Activated CD4-positive, alpha-beta T cell treated with anti-CD3 and anti-CD28 coated beads for 48 hours (primary cell): ENCODE measurements around the gene FAM111B.
A peak's percentile ranks its signal among the peaks of the same experiment; 100 is the strongest.

Source experiments
- DNase-seq: peaks from one replicate; pipeline ENCODE4 v3.0.0-alpha.2; 2020

Gene FAM111B

GRCh38 chr11:59158206-59159068 is 51.4 kb downstream of the FAM111B start:
- peak; percentile 64 for DNase-seq

- DNase-seq = no peak
Measured at GRCh38 chr11:59164028-59164427, 57.0 kb downstream of the FAM111B start.

- peak; percentile 94 for DNase-seq
Measured at GRCh38 chr11:59171508-59172322, 64.7 kb downstream of the FAM111B start, which contains the start of gene DTX4. Gene DTX4 (plus strand): TSS chr11:59172132. CDS start chr11:59172596, 464 bp downstream.

DNA sequence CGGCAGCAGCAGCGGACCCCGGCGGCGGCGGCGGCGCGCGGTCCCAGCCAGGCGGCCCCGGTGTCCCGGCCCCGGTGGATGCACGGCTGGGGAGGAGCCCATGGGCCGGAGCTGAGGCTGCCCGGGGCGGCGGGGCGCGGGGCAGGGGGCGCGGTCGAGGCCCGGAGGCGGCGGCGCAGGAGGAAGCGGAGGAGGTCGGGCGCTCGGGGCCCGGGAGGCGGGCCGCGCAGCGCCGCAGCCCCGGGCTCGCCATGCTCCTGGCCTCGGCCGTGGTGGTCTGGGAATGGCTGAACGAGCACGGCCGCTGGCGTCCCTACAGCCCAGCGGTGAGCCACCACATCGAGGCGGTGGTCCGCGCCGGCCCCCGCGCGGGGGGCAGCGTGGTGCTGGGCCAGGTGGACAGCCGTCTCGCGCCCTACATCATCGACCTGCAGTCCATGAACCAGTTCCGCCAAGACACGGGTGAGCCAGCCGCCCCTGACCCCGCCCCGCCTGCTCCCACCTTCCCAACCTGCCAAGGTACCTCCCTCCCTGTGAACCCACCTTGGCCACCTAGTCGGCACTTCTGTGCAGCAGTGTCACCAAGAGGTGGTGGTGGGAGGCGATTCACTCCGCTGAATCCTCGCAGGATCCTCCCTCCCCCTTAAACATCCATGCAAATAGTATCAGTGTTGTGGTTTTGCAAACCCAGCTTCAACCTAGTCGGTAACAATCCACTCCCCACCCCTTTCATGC is 65.5 kb downstream of the FAM111B start:
- peak; percentile 17 for DNase-seq

GRCh38 chr11:59173080-59173963 is 66.3 kb downstream of the FAM111B start:
- DNase-seq = peak; percentile 12

DNA sequence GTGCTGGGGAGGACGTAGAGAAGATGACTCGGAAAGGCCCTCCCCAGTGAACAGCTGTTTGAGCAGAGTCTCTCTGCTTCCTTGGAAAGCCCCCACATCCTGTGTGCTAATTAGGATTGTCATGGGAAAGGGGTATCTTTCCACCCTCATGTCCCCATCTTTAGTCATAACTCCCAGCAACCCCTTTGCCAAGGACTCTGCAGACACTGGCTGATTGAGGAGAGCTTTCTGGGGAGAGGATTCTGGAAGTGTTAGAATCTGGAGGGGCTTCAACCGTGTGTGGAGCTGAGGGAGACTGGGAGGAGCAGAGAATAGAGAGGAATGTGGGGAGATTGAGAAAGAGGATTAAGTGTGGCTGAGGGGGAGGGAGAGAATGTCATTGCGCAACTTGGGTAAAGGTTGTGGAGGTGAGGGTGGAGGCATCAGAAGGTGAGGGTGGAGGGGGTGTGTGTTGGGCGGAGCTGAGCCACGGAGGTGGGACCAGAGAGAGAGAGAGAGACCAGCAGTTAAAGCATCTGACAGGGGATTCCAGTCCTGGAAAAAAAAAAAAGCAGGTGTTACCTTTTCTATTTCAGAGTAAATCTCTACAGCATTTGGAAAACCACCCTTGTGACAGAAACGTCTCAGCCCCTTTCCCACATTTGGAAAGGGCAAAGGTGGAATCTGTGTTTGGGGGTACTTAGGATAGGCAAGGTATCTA is 67.1 kb downstream of the FAM111B start:
- no peak for DNase-seq

DNA sequence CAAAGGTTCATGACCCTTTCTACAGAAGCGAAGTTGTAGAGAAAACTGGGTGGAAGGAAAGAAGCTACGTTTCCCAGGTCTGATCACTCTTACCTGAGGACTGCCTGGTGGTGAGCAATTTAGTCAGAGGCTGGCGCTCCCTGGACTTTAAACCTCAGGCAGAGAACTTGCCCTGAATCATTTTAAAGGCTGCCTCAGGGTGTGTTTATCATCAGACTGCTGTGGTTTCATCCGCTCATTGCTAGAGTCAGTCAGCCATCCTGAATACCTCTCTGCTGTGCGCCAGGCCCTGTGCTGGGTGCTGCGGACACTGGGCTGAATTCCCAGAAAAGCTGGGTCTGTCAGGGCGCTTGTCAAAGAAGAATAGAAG is 67.6 kb downstream of the FAM111B start:
- peak; percentile 15 for DNase-seq

- no peak for DNase-seq
Measured at GRCh38 chr11:59175091-59175501, 68.1 kb downstream of the FAM111B start.

DNA sequence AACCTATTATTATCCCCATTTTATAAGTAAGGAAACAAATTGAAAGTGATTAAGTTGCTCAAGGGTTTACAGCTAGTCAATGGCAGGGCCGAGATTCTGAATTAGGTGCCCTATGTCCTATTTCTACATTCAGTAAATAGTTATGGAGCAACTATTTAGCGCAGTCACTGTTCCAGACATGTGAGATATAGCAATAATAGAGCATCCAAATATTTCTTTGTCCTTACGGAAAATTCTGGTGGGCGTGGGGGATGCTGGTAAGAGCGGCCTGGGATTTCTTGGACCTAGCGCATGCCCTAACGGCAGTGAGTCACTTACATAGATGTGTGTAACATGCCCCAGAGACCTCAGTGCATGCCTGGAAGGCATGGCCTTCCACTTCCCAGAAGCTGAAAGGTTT is 69.3 kb downstream of the FAM111B start:
- no peak for DNase-seq
